AG09319 (cell line): Measurements from ENCODE around the gene RNF8.
"Not testable (repeated sequence)": the region's sequence is repeated elsewhere in the genome, so short reads cannot be mapped to it uniquely, and the experiment has no call there.

Experiments
- DNase-seq: peaks from one replicate; pipeline ENCODE4 v3.0.0-alpha.2; 2010; ENCODE audit warnings: low read depth; ENCODE audit errors: extremely low read depth
- TF ChIP-seq, protein P1 (sequence below): IDR thresholded peaks from 2 replicates; pipeline ENCODE4 v1.5.1; 2011; ENCODE audit warnings: low read depth, mild to moderate bottlenecking, inconsistent platforms, low read length, moderate library complexity

RNF8 gene, protein sequence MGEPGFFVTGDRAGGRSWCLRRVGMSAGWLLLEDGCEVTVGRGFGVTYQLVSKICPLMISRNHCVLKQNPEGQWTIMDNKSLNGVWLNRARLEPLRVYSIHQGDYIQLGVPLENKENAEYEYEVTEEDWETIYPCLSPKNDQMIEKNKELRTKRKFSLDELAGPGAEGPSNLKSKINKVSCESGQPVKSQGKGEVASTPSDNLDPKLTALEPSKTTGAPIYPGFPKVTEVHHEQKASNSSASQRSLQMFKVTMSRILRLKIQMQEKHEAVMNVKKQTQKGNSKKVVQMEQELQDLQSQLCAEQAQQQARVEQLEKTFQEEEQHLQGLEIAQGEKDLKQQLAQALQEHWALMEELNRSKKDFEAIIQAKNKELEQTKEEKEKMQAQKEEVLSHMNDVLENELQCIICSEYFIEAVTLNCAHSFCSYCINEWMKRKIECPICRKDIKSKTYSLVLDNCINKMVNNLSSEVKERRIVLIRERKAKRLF

DNA sequence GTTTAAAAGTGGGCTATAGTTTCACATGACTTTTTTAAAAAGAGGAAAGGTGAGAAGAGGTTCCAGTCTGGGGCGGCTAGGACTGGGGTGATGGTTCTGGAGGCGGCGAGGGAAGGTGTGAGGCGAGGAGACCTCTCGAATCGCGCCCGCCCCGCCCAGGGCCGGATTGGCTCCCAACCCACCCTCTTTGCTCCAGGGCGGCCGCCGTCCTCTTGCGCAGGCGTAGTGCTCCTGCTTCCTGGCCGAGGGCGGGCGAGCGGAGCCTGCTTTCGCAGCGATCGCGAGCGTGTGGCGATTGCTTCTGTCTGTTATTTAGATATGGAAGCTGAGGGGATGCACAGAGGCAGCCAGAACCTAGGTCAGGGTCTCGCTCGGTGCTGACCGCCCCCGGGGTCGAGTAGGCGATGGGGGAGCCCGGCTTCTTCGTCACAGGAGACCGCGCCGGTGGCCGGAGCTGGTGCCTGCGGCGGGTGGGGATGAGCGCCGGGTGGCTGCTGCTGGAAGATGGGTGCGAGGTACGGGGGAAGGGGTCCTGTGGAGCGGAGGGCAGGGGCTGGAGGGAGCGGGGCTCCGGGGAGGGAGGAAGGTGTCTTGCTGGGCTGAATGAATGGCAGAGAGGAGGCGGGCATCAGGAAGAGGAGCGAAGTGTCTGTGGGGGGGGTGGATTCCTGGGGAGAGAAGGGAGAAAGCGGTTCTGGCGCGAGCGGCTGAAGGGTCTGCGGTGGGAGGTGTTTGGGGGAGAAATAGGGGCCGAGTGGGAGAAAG is at the start of gene RNF8:
Gene RNF8, plus strand, starts transcription at position 223 of the 765 bp plus-strand sequence. Its CDS starts 182 bp downstream, at position 405.
- TF ChIP-seq, protein P1, sequence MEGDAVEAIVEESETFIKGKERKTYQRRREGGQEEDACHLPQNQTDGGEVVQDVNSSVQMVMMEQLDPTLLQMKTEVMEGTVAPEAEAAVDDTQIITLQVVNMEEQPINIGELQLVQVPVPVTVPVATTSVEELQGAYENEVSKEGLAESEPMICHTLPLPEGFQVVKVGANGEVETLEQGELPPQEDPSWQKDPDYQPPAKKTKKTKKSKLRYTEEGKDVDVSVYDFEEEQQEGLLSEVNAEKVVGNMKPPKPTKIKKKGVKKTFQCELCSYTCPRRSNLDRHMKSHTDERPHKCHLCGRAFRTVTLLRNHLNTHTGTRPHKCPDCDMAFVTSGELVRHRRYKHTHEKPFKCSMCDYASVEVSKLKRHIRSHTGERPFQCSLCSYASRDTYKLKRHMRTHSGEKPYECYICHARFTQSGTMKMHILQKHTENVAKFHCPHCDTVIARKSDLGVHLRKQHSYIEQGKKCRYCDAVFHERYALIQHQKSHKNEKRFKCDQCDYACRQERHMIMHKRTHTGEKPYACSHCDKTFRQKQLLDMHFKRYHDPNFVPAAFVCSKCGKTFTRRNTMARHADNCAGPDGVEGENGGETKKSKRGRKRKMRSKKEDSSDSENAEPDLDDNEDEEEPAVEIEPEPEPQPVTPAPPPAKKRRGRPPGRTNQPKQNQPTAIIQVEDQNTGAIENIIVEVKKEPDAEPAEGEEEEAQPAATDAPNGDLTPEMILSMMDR, result no peak
- DNase-seq, result peak; percentile 62

DNA sequence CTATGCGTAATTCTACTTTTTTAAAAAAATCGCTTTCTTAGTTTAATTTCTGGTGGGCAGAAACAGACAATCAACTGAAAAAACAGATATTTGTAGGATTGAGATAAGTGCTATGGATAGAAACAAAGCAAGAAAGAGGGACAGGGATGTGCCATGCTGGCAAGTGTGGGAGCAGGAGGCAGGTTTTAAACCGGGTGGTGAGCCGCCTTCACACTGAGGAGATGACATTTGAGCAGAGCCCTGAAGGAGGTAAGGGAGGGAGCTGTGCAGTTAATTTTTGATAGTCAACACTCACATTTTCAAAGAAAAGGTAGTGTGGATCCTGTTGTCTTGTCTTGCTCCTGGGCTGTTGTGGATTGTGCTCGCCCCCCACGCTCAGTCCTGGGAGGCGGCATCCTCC is 49.0 kb upstream of the RNF8 start:
- TF ChIP-seq, protein P1, result no peak
- no peak for DNase-seq

DNA sequence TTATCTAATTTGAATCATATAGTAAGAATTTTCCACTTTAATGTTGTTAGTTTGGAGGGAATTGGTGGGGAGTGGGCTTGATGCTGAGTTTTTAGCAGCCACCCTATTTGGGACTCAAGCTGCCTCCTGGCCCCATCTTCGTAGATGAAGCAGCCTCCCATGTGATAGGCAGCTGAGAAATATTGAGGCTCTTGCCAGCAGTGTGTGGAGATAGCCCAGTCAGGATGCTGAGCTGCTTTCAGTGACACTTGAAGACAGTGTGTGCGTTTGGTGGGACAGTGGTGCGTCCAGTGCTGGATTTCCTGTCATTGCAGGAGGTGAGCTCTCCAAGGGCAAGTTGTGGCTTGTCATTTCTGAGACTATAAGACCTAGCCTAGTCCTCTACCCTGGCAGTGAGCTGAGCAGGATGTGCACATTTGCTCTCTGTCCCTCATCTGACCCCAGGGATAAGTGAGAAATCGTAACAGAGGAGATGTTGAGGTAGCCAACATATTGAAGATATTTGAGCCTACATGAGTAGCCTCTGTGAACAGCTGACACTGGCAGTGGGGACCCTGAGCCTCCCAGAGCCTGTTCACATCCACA is 47.9 kb upstream of the RNF8 start:
- DNase-seq, result no peak
- TF ChIP-seq, protein P1, result no peak

DNA sequence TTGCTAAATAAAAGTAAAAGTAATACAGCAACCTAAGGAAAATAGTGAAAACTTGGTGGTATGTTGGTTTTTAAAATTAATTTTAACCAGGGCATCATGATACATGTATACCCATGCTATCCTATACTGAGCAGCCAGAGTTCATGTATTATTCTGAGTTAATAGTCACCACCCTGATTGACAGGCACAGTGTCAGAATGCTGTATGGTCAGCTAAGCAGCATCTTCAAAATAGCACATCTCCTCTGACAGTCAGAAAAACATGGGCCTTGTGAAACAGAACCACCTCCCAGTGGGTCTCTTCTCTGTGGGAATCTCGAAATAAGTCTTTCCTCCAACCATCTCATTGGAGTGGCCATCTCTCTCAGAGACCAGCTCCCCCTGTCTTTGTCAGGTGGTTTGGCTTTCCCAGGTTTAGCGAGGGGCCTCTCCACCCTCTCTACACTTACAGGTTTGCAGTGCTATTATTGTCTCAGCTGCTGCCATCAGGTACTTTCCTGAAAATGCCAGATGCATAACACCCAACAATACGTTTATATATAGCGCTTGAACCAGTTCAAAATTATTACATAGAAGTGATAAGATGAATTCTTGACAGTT is 47.1 kb upstream of the RNF8 start:
- TF ChIP-seq, protein P1, result no peak
- no peak for DNase-seq

DNA sequence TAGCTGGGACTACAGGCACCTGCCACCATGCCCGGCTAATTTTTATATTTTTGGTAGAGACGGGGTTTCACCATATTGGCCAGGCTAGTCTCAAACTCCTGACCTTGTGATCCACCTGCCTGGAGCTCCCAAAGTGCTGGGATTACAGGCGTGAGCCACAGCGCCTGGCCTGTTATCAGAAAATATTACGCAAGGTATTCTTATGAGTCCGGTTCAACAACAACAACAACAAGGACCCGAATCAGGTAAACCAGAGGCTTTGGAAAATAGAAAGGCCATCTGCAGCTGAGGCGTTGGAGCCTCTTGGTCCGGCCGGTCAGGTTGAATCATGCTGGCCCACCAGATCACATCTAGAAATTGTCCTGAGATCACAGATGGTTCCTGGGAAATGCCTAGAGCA is 46.3 kb upstream of the RNF8 start:
- not testable (repeated sequence) for DNase-seq

DNA sequence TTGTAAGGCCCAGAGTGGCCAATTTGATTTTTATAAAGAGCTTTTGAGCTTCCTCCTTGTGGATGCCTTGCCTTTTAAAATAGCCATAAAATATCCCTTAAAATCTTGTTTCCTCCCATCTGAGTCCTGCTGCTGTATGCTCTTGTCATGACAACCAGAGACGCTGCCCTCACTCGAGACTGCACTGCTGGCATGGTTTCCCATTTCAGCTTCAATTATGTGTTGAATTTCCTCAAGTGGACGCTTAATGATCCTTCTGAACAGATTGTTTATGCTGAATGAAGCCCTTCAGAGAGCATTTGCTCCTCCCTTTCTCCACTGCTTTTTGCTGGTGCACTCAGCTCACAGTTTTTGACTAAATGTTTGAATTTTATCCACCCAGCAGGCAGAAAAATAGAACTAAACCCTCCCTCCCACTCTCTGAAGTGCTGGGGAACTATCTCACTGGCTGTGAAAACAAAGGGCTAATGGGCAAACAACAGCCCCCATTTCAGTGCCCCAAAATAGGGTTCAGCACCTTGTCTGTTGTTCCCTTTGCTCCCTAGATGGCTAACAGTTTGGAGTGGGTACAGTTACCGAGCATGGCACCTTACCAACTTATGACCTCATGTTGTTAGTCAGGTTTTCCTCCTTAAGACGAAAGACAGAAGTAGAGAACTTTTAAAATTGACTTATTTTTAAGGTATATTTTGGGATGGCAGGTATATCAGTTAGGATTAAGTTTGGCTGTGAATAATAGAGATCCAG is 45.5 kb upstream of the RNF8 start:
- TF ChIP-seq, protein P1, result no peak
- DNase-seq, result no peak

DNA sequence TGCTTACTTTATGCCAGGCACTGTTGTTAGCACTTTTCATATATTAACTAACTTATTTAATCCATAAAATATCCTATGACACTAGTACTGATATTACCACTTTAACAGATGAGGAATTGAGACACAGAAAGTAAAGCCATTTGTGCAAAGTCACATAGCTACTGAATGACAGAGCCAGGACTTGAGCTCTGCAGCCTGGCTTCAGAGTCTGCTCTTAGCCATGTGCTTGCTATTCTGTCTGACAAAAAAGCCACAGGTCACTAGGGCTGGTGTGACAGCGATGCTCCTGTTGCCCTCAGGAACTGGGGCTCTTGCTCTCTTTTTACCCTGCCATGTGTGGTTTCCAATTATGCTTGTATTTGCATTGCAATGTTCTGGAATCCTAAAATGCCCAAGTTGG is 44.7 kb upstream of the RNF8 start:
- TF ChIP-seq, protein P1, result no peak
- DNase-seq, result no peak
